GM23338 (cell line): ENCODE data around the gene FAM20C.

Experiments
- JUNB ChIP-seq: IDR thresholded peaks from one replicate; pipeline ENCODE4 v1.6.1; 2016; ENCODE audit warnings: antibody characterized with exemption; ENCODE audit not compliant: unreplicated experiment
- POLR2AphosphoS5 ChIP-seq: IDR thresholded peaks from 2 replicates; pipeline ENCODE4 v1.6.1; 2016; ENCODE audit warnings: antibody characterized with exemption, low read depth
- TF ChIP-seq, protein P1 (sequence below), 2 experiments: fragments of 200-600 bp in 1 of 2; sonication (generic) in 1 of 2; conservative IDR thresholded peaks; 2 replicates each; pipeline versions ENCODE4 v1.5.1 to v1.6.1; 2016 to 2017; ENCODE audit warnings: antibody characterized with exemption in 2 of 2, low read depth in 2 of 2, mild to moderate bottlenecking in 2 of 2, moderate library complexity in 1 of 2
- TF ChIP-seq, protein P2 (sequence below): IDR thresholded peaks from one replicate; pipeline ENCODE4 v1.6.1; 2018; ENCODE audit warnings: antibody characterized with exemption; ENCODE audit not compliant: unreplicated experiment

DNA sequence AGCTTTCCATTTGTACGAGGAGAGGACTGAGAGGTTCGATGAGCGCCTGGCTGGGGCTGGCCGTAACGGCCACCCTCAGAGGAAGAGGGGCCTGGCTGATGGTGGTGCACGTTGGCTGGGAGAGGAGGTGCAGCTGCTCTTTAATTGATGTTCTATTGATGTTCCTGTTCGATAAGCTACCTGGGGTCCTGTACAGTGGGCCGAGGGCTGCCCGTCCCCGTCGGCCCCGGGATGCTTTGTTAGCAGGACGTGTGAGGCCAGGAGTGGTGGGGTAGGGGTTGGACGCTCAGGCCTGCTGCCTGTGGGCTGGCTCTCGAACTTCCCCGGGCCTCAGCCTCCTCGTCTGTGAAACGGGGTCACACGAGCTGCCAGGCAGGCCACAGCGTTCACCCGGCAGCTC, 25.4 kb downstream of the FAM20C start:
- no peak for TF ChIP-seq JUNB
- TF ChIP-seq, protein P1, sequence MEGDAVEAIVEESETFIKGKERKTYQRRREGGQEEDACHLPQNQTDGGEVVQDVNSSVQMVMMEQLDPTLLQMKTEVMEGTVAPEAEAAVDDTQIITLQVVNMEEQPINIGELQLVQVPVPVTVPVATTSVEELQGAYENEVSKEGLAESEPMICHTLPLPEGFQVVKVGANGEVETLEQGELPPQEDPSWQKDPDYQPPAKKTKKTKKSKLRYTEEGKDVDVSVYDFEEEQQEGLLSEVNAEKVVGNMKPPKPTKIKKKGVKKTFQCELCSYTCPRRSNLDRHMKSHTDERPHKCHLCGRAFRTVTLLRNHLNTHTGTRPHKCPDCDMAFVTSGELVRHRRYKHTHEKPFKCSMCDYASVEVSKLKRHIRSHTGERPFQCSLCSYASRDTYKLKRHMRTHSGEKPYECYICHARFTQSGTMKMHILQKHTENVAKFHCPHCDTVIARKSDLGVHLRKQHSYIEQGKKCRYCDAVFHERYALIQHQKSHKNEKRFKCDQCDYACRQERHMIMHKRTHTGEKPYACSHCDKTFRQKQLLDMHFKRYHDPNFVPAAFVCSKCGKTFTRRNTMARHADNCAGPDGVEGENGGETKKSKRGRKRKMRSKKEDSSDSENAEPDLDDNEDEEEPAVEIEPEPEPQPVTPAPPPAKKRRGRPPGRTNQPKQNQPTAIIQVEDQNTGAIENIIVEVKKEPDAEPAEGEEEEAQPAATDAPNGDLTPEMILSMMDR (conservative IDR thresholded peaks at IDR 0.05; ENCODE audit: low read depth in 2 of 2), result no peak
- no peak for TF ChIP-seq POLR2AphosphoS5
- TF ChIP-seq, protein P2, sequence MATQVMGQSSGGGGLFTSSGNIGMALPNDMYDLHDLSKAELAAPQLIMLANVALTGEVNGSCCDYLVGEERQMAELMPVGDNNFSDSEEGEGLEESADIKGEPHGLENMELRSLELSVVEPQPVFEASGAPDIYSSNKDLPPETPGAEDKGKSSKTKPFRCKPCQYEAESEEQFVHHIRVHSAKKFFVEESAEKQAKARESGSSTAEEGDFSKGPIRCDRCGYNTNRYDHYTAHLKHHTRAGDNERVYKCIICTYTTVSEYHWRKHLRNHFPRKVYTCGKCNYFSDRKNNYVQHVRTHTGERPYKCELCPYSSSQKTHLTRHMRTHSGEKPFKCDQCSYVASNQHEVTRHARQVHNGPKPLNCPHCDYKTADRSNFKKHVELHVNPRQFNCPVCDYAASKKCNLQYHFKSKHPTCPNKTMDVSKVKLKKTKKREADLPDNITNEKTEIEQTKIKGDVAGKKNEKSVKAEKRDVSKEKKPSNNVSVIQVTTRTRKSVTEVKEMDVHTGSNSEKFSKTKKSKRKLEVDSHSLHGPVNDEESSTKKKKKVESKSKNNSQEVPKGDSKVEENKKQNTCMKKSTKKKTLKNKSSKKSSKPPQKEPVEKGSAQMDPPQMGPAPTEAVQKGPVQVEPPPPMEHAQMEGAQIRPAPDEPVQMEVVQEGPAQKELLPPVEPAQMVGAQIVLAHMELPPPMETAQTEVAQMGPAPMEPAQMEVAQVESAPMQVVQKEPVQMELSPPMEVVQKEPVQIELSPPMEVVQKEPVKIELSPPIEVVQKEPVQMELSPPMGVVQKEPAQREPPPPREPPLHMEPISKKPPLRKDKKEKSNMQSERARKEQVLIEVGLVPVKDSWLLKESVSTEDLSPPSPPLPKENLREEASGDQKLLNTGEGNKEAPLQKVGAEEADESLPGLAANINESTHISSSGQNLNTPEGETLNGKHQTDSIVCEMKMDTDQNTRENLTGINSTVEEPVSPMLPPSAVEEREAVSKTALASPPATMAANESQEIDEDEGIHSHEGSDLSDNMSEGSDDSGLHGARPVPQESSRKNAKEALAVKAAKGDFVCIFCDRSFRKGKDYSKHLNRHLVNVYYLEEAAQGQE, result no peak
